ENCODE results near the gene ASH1L.

The ASH1L gene

DNA sequence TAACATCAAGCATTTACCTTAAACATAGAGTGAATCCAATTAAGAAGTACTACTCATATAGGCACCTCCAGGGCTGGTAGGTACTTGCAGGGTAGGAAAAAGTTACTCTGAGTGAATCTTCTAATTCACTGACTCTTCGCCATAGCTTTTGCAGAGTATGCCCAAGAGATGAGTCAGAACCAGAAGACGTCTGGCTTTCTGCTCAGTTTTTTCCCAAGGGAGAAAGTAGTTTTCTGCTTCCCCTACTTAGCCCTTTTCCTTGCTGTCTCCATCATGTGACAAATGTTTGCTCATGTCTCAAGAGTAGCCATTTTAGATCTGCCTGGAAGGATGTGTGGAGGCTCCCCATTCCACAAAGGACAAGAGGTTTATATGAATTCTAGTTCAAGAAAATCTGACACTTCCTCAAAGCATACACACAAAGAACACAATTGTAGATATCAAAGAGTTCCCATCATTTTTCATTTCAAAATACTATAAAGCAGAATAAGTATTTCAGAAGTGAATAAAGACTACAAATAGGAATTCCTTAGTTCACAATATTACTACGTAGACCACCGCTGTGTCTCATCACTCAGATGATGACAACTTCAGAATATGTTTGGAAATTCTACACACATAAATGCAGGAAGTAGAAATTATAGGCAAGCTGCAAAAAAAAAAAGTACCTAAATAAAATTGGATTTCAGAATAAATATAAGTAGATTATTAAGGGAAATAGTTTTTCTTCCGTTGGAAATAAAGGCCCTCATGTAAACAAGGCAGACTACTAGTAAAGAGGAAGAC is 98.5 kb downstream of the ASH1L start:
- Histone ChIP-seq H3K4ac (ENCODE audit: low read depth, low read length) (no peak overlapping the region), H4K8ac (ENCODE audit: low read depth, low read length) (no peak overlapping the region), H3K79me2 (ENCODE audit: control insufficient read depth, insufficient read depth, low read length) (no peaks in the 10 kb centered on the region), H3K4me2 (ENCODE audit: low read length) (no peak overlapping the region), H2AK5ac (ENCODE audit: low read length) (no peak overlapping the region), H2BK5ac (ENCODE audit: low read length) (no peak overlapping the region), H2BK15ac (replicated peaks; ENCODE audit: low read depth) (no peak overlapping the region), H3K27me3 (ENCODE audit: insufficient read depth, low read length, poor library complexity) (no peaks in the 10 kb centered on the region), H3K4me3 (ENCODE audit: low read length) (no peak overlapping the region), H3K36me3 (ENCODE audit: control insufficient read depth, insufficient read depth, low read length) (no peaks in the 10 kb centered on the region), H3K9ac (ENCODE audit: low read length) (no peak overlapping the region), H3K23ac (ENCODE audit: low read length) (no peak overlapping the region), H3K18ac (ENCODE audit: low read length) (no peak overlapping the region), H3K4me1 (ENCODE audit: control insufficient read depth, low read depth, low read length) (no peaks in the 10 kb centered on the region), H3K27ac (ENCODE audit: low read depth, low read length) (no peak overlapping the region), H2BK120ac (ENCODE audit: low read depth, low read length) (no peak overlapping the region), H3K79me1 (ENCODE audit: low read length) (peaks cover 2% of the 10 kb centered on the region), H3K56ac (ENCODE audit: low read length) (no peak overlapping the region), H4K5ac (ENCODE audit: low read length) (no peak overlapping the region)
- WGBS (ENCODE audit: extremely low coverage, insufficient coverage, low lambda C conversion rate) = no CpG with 5 or more reads among the region's 5 CpGs
- peak; percentile 10 for DNase-seq

DNA sequence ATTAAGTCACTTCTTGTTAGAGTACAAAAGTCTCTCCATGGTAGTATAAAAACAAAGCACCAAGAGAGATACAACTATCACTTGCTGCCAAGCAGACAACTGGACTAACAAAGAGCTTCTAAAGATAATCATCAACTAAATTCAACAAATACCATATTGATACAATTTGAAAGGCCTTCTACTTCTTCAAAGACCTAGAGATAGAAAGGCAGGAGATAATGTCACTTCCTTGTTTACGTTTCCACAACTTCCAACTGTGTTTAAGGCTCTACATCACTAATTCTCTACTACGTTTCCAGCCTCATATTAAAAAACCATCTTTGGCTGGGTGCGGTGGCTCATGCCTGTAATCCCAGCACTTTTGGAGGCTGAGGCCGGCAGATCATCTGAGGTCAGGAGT is 104.5 kb downstream of the ASH1L start:
- Histone ChIP-seq H2BK120ac (ENCODE audit: low read depth, low read length) (no peak overlapping the region), H2AK5ac (ENCODE audit: low read length) (no peak overlapping the region), H3K23ac (ENCODE audit: low read length) (no peak overlapping the region), H3K79me1 (ENCODE audit: low read length) (no peaks in the 10 kb centered on the region), H3K36me3 (ENCODE audit: control insufficient read depth, insufficient read depth, low read length) (no peaks in the 10 kb centered on the region), H3K79me2 (ENCODE audit: control insufficient read depth, insufficient read depth, low read length) (no peaks in the 10 kb centered on the region), H3K4me3 (ENCODE audit: low read length) (no peak overlapping the region), H3K4ac (ENCODE audit: low read depth, low read length) (no peak overlapping the region), H3K4me2 (ENCODE audit: low read length) (no peak overlapping the region), H3K27me3 (ENCODE audit: insufficient read depth, low read length, poor library complexity) (no peaks in the 10 kb centered on the region), H3K4me1 (ENCODE audit: control insufficient read depth, low read depth, low read length) (no peaks in the 10 kb centered on the region), H3K18ac (ENCODE audit: low read length) (no peak overlapping the region), H2BK15ac (replicated peaks; ENCODE audit: low read depth) (no peak overlapping the region), H4K8ac (ENCODE audit: low read depth, low read length) (peak overlapping the region; percentile 56), H3K27ac (ENCODE audit: low read depth, low read length) (no peak overlapping the region), H2BK5ac (ENCODE audit: low read length) (no peak overlapping the region), H4K5ac (ENCODE audit: low read length) (no peak overlapping the region), H3K9ac (ENCODE audit: low read length) (no peak overlapping the region), H3K56ac (ENCODE audit: low read length) (no peak overlapping the region)
- no CpG with 5 or more reads among the region's 4 CpGs for WGBS (ENCODE audit: extremely low coverage, insufficient coverage, low lambda C conversion rate)
- peak; percentile 17 for DNase-seq

GRCh38 chr1:155457266-155457665 is 105.3 kb downstream of the ASH1L start:
- H3K4me1 ChIP-seq (ENCODE audit: control insufficient read depth, low read depth, low read length) = no peaks in the 10 kb centered on the region
- no peaks in the 10 kb centered on the region for H3K79me1 ChIP-seq (ENCODE audit: low read length)
- no peak overlapping the region for H4K8ac ChIP-seq (ENCODE audit: low read depth, low read length)
- no peaks in the 10 kb centered on the region for H3K79me2 ChIP-seq (ENCODE audit: control insufficient read depth, insufficient read depth, low read length)
- no peak overlapping the region for H3K9ac ChIP-seq (ENCODE audit: low read length)
- no peak overlapping the region for H2BK120ac ChIP-seq (ENCODE audit: low read depth, low read length)
- no peak overlapping the region for H3K18ac ChIP-seq (ENCODE audit: low read length)
- no peak overlapping the region for H3K23ac ChIP-seq (ENCODE audit: low read length)
- no peak overlapping the region for H4K5ac ChIP-seq (ENCODE audit: low read length)
- no peak overlapping the region for H2BK15ac ChIP-seq (replicated peaks; ENCODE audit: low read depth)
- H3K27ac ChIP-seq (ENCODE audit: low read depth, low read length) = no peak overlapping the region
- H3K27me3 ChIP-seq (ENCODE audit: insufficient read depth, low read length, poor library complexity) = no peaks in the 10 kb centered on the region
- no peak overlapping the region for H3K4me2 ChIP-seq (ENCODE audit: low read length)
- WGBS (ENCODE audit: extremely low coverage, insufficient coverage, low lambda C conversion rate) = no CpG with 5 or more reads among the region's 2 CpGs
- no peak overlapping the region for H3K4me3 ChIP-seq (ENCODE audit: low read length)
- no peaks in the 10 kb centered on the region for H3K36me3 ChIP-seq (ENCODE audit: control insufficient read depth, insufficient read depth, low read length)
- H3K56ac ChIP-seq (ENCODE audit: low read length) = no peak overlapping the region
- H2BK5ac ChIP-seq (ENCODE audit: low read length) = no peak overlapping the region
- no peak overlapping the region for H3K4ac ChIP-seq (ENCODE audit: low read depth, low read length)
- no peak overlapping the region for H2AK5ac ChIP-seq (ENCODE audit: low read length)
- DNase-seq = no peak

DNA sequence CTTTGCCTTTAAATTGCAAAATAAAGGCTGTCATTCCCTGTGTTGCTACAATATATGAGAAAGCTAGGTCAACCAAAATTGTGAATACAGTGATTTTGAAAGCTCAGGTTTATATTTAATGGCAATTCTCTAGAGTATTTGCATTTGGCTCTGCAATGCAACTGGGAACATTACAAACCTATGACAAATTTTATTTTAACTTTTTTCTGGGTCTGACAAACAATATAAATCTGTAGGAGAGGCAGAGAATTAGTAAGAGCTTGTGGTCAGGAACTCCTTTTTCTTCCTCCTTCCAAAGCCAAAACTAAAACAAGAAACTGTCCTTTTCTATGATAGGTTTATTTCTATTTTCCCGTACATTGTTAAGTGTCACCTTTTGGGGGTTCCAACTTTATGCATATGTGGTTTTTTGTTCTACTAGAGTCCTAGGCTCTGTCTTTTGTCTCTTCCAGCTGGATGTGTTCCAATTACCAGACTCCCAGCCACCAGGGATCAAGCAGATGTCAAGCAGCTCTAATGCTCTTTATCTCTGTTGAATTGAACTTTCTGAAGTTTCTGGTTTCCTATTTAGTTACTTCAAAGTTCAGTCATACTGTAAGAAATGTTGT is 106.9 kb downstream of the ASH1L start:
- H4K8ac ChIP-seq (ENCODE audit: low read depth, low read length) = no peak overlapping the region
- no peak overlapping the region for H3K18ac ChIP-seq (ENCODE audit: low read length)
- no peak overlapping the region for H3K4me2 ChIP-seq (ENCODE audit: low read length)
- no peaks in the 10 kb centered on the region for H3K36me3 ChIP-seq (ENCODE audit: control insufficient read depth, insufficient read depth, low read length)
- no peak for DNase-seq
- no peak overlapping the region for H2AK5ac ChIP-seq (ENCODE audit: low read length)
- H2BK15ac ChIP-seq (replicated peaks; ENCODE audit: low read depth) = no peak overlapping the region
- WGBS (ENCODE audit: extremely low coverage, insufficient coverage, low lambda C conversion rate) = no CpG with 5 or more reads among the region's 1 CpG
- no peaks in the 10 kb centered on the region for H3K27me3 ChIP-seq (ENCODE audit: insufficient read depth, low read length, poor library complexity)
- no peaks in the 10 kb centered on the region for H3K79me2 ChIP-seq (ENCODE audit: control insufficient read depth, insufficient read depth, low read length)
- H2BK120ac ChIP-seq (ENCODE audit: low read depth, low read length) = no peak overlapping the region
- H3K56ac ChIP-seq (ENCODE audit: low read length) = no peak overlapping the region
- no peak overlapping the region for H3K9ac ChIP-seq (ENCODE audit: low read length)
- no peak overlapping the region for H4K5ac ChIP-seq (ENCODE audit: low read length)
- H3K23ac ChIP-seq (ENCODE audit: low read length) = no peak overlapping the region
- H3K4me1 ChIP-seq (ENCODE audit: control insufficient read depth, low read depth, low read length) = no peaks in the 10 kb centered on the region
- H3K27ac ChIP-seq (ENCODE audit: low read depth, low read length) = no peak overlapping the region
- H3K4me3 ChIP-seq (ENCODE audit: low read length) = no peak overlapping the region
- no peak overlapping the region for H2BK5ac ChIP-seq (ENCODE audit: low read length)
- no peak overlapping the region for H3K4ac ChIP-seq (ENCODE audit: low read depth, low read length)
- no peaks in the 10 kb centered on the region for H3K79me1 ChIP-seq (ENCODE audit: low read length)

DNA sequence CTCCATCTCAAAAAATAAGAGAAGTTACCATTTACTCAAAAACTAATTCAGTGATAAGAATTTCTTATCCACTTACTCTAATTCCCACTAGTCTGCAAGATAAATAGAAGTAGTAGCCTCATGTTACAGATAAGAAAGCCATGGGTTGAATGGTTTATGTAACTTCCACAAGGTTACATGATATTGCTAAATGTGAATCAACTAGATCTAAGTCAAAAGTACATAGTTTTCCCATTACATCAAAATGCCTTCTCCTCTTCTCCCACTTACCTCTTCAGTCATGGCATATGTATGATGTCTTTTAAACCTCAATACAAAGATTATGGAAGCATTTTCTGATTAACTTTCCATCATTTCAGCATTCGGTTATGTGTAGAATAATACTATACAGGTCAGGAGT is 108.5 kb downstream of the ASH1L start:
- no peak overlapping the region for H3K4ac ChIP-seq (ENCODE audit: low read depth, low read length)
- no CpG with 5 or more reads among the region's 1 CpG for WGBS (ENCODE audit: extremely low coverage, insufficient coverage, low lambda C conversion rate)
- no peak overlapping the region for H2BK15ac ChIP-seq (replicated peaks; ENCODE audit: low read depth)
- no peaks in the 10 kb centered on the region for H3K4me1 ChIP-seq (ENCODE audit: control insufficient read depth, low read depth, low read length)
- no peak overlapping the region for H4K8ac ChIP-seq (ENCODE audit: low read depth, low read length)
- no peak for DNase-seq
- no peak overlapping the region for H3K4me3 ChIP-seq (ENCODE audit: low read length)
- H4K5ac ChIP-seq (ENCODE audit: low read length) = no peak overlapping the region
- H3K79me1 ChIP-seq (ENCODE audit: low read length) = no peaks in the 10 kb centered on the region
- no peak overlapping the region for H2AK5ac ChIP-seq (ENCODE audit: low read length)
- no peak overlapping the region for H3K27ac ChIP-seq (ENCODE audit: low read depth, low read length)
- no peak overlapping the region for H3K18ac ChIP-seq (ENCODE audit: low read length)
- no peak overlapping the region for H3K56ac ChIP-seq (ENCODE audit: low read length)
- no peaks in the 10 kb centered on the region for H3K27me3 ChIP-seq (ENCODE audit: insufficient read depth, low read length, poor library complexity)
- H3K79me2 ChIP-seq (ENCODE audit: control insufficient read depth, insufficient read depth, low read length) = no peaks in the 10 kb centered on the region
- H3K23ac ChIP-seq (ENCODE audit: low read length) = no peak overlapping the region
- no peak overlapping the region for H3K4me2 ChIP-seq (ENCODE audit: low read length)
- H3K9ac ChIP-seq (ENCODE audit: low read length) = no peak overlapping the region
- no peak overlapping the region for H2BK120ac ChIP-seq (ENCODE audit: low read depth, low read length)
- H3K36me3 ChIP-seq (ENCODE audit: control insufficient read depth, insufficient read depth, low read length) = no peaks in the 10 kb centered on the region
- no peak overlapping the region for H2BK5ac ChIP-seq (ENCODE audit: low read length)

All from mesendoderm (in vitro differentiated cells).